Neural cell (in vitro differentiated cells): ENCODE data around the gene ADAD2. TPM values are rescaled to one million over a fixed set of nuclear protein-coding genes. Genes with fewer than 3 reads are reported as not detected.

Source experiments
- H2AFZ ChIP-seq: fragments of 200-600, 300-800 bp; sonication (generic), shearing (Covaris generic); 2 replicates; pipeline ENCODE4 v1.6.0; 2014; ENCODE audit warnings: low read depth, mild to moderate bottlenecking, antibody characterized with exemption, low read length, moderate library complexity
- H3F3A ChIP-seq: fragments of 200-600 bp; shearing (Covaris generic); 2 replicates; pipeline ENCODE4 v1.6.1; 2016; ENCODE audit warnings: mild to moderate bottlenecking, moderate library complexity, mixed read lengths, antibody characterized with exemption, low read length; ENCODE audit not compliant: insufficient read depth, poor library complexity, severe bottlenecking
- H3K27ac ChIP-seq: fragments of 200-600, 300-800 bp; sonication (generic), shearing (Covaris generic); 2 replicates; pipeline ENCODE4 v1.5.1; 2014; ENCODE audit warnings: mild to moderate bottlenecking, low read length, moderate library complexity
- H3K27me3 ChIP-seq: fragments of 300-800, 200-600 bp; sonication (generic), shearing (Covaris generic); 2 replicates; pipeline ENCODE4 v1.6.0; 2014; ENCODE audit warnings: mild to moderate bottlenecking, low read depth, low read length, moderate library complexity; ENCODE audit not compliant: insufficient read depth
- H3K36me3 ChIP-seq: fragments of 300-800, 200-600 bp; sonication (generic), shearing (Covaris generic); 2 replicates; pipeline ENCODE4 v1.5.1; 2014; ENCODE audit warnings: mild to moderate bottlenecking, antibody characterized with exemption, low read length, moderate library complexity; ENCODE audit not compliant: insufficient read depth
- H3K4me2 ChIP-seq: fragments of 300-800, 200-600 bp; sonication (generic), shearing (Covaris generic); 2 replicates; pipeline ENCODE4 v1.6.0; 2014; ENCODE audit warnings: mild to moderate bottlenecking, low read length
- H3K4me3 ChIP-seq: fragments of 300-800, 200-600 bp; sonication (generic), shearing (Covaris generic); 2 replicates; pipeline ENCODE4 v1.5.1; 2014; ENCODE audit warnings: mild to moderate bottlenecking, low read length, moderate library complexity
- H3K79me2 ChIP-seq: fragments of 200-600 bp; shearing (Covaris generic); replicated peaks from 2 replicates; pipeline ENCODE4 v1.6.0; 2014; ENCODE audit warnings: mild to moderate bottlenecking, low read length, moderate library complexity; ENCODE audit not compliant: insufficient read depth
- H3K9ac ChIP-seq: fragments of 300-800, 200-600 bp; sonication (generic), shearing (Covaris generic); 2 replicates; pipeline ENCODE4 v1.6.1; 2016; ENCODE audit warnings: mild to moderate bottlenecking, low read length, mixed read lengths
- H3K9me2 ChIP-seq: fragments of 200-600 bp; shearing (Covaris generic); 2 replicates; pipeline ENCODE4 v1.6.1; 2016; ENCODE audit warnings: mild to moderate bottlenecking, low read length, mixed read lengths; ENCODE audit not compliant: insufficient read depth
- H3K9me3 ChIP-seq: fragments of 200-600, 300-800 bp; sonication (generic), shearing (Covaris generic); 2 replicates; pipeline ENCODE4 v1.6.1; 2016; ENCODE audit warnings: mild to moderate bottlenecking, mixed run types, low read length, moderate library complexity, mixed read lengths
- H4K20me1 ChIP-seq: fragments of 200-600 bp; shearing (Covaris generic); 2 replicates; pipeline ENCODE4 v1.6.1; 2016; ENCODE audit warnings: mild to moderate bottlenecking, mixed run types; ENCODE audit not compliant: insufficient read depth
- CTCF ChIP-seq: fragments of 450-650 bp; IDR thresholded peaks from 2 replicates; pipeline ENCODE4 v1.5.1; 2014; ENCODE audit warnings: antibody characterized with exemption, mild to moderate bottlenecking, moderate library complexity; ENCODE audit not compliant: poor library complexity, severe bottlenecking
- EP300 ChIP-seq: fragments of 450-650 bp; conservative IDR thresholded peaks from 2 replicates; pipeline ENCODE4 v1.6.1; 2014; ENCODE audit warnings: antibody characterized with exemption, mild to moderate bottlenecking, moderate library complexity; ENCODE audit not compliant: poor library complexity, severe bottlenecking
- EZH2 ChIP-seq: fragments of 200-600, 300-800 bp; shearing (Covaris generic), sonication (generic); IDR thresholded peaks from 2 replicates; pipeline ENCODE4 v1.6.1; 2014; ENCODE audit warnings: antibody characterized with exemption, low read length, borderline replicate concordance, mild to moderate bottlenecking; ENCODE audit not compliant: insufficient read depth, poor library complexity, severe bottlenecking
- MXI1 ChIP-seq: fragments of 450-650 bp; conservative IDR thresholded peaks from 2 replicates; pipeline ENCODE4 v1.6.1; 2014; ENCODE audit warnings: antibody characterized with exemption, mild to moderate bottlenecking; ENCODE audit not compliant: poor library complexity, severe bottlenecking
- POLR2AphosphoS5 ChIP-seq: IDR thresholded peaks from 2 replicates; pipeline ENCODE4 v1.6.1; 2012
- RAD21 ChIP-seq: fragments of 450-650 bp; conservative IDR thresholded peaks from 2 replicates; pipeline ENCODE4 v1.6.1; 2014; ENCODE audit warnings: antibody characterized with exemption, mild to moderate bottlenecking, moderate library complexity
- REST ChIP-seq: IDR thresholded peaks from 2 replicates; pipeline ENCODE4 v1.6.1; 2012; ENCODE audit warnings: borderline replicate concordance
- SMC3 ChIP-seq: fragments of 450-650 bp; conservative IDR thresholded peaks from 2 replicates; pipeline ENCODE4 v1.6.1; 2014; ENCODE audit warnings: antibody characterized with exemption, mild to moderate bottlenecking, moderate library complexity; ENCODE audit not compliant: poor library complexity
- TAF1 ChIP-seq: IDR thresholded peaks from 2 replicates; pipeline ENCODE4 v1.6.1; 2012; ENCODE audit warnings: low read depth
- polyA plus RNA-seq: library from polyadenylated mRNA; depleted of rRNA; stranded (reverse); fragments of >200 nt; gene quantifications from 2 replicates; pipeline ENCODE4 v1.2.3, GENCODE V29; 2014

Gene ADAD2
- polyA plus RNA-seq, 1 donor from 2014 or later: not detected

DNA sequence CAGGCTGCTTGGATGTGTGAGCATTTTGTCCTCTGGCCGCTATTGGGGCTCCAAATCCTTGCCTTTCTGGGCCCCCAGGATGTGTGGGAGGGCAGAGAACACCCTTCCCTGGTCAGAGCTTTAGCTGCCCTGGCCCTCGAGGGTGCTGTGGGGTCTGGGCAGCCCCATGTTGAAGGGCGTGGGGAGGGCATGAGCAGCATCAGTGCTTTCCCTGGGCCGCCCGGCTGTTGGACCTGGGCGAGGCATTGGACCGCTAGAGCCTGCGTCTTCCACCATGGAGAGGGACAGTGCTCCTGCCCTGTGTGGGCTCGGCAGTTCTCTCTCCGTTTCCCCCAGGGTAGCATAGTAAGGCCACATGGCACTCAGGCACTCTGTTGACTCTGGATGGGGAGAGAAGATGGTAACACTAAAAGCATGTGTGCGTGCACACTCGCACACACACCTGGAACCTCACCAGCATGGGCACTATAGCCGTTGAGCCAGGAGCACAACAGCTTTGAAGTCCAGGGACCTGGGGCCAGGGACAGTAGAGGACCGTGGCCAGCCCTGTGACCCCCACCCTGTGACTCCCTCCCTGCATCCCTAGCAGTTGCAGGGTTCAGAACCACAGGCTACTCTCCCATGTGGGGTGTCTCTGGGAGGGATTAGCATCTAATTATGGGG is 6.6 kb downstream of the ADAD2 start:
- H3K4me2 ChIP-seq: no peak overlapping the region
- H3K27me3 ChIP-seq: no peaks in the 10 kb centered on the region
- no peak overlapping the region for H3K27ac ChIP-seq
- no peak overlapping the region for H2AFZ ChIP-seq
- no peaks in the 10 kb centered on the region for H3K9me2 ChIP-seq
- no peaks in the 10 kb centered on the region for H3K9me3 ChIP-seq
- H3K79me2 ChIP-seq: no peaks in the 10 kb centered on the region
- H3K4me3 ChIP-seq: no peak overlapping the region
- no peaks in the 10 kb centered on the region for H3K36me3 ChIP-seq
- no peaks in the 10 kb centered on the region for H3F3A ChIP-seq
- H3K9ac ChIP-seq: no peak overlapping the region
- TF ChIP-seq RAD21 (no peak), SMC3 (no peak), REST (no peak), EZH2 (no peak), CTCF (no peak), TAF1 (no peak), EP300 (no peak), MXI1 (no peak), POLR2AphosphoS5 (no peak)
- H4K20me1 ChIP-seq: no peaks in the 10 kb centered on the region

DNA sequence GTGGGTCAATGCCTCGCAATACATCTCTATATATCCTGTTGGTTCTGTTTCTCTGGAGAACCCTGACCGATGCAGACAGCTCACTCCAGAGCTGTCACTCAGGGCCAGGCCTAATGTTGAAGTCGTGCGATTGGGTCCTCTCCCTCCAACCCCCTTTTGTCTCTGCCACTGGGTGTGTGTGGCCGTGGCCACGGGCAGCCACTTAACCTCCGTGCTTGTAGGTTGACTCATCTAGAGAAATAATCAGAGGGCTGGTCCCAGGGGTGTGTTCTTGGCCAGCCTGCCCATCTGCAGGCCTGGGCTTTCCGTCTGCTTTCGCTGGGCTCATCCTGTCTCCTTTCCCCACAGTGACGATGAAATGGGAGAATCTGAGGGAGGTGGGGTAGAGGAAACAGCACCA is 7.4 kb downstream of the ADAD2 start:
- H3K27ac ChIP-seq: no peak overlapping the region
- no peak overlapping the region for H3K4me3 ChIP-seq
- no peak overlapping the region for H3K4me2 ChIP-seq
- H4K20me1 ChIP-seq: no peaks in the 10 kb centered on the region
- H3K79me2 ChIP-seq: no peaks in the 10 kb centered on the region
- H3K9me2 ChIP-seq: no peaks in the 10 kb centered on the region
- H3K27me3 ChIP-seq: no peaks in the 10 kb centered on the region
- TF ChIP-seq MXI1 (no peak), EZH2 (no peak), EP300 (no peak), SMC3 (no peak), CTCF (no peak), RAD21 (no peak), POLR2AphosphoS5 (no peak), TAF1 (no peak), REST (no peak)
- no peaks in the 10 kb centered on the region for H3K36me3 ChIP-seq
- H3K9ac ChIP-seq: no peak overlapping the region
- no peak overlapping the region for H2AFZ ChIP-seq
- no peaks in the 10 kb centered on the region for H3K9me3 ChIP-seq
- no peaks in the 10 kb centered on the region for H3F3A ChIP-seq
